Loucy (cell line): Measurements from ENCODE around the gene PRDM7.
"Not testable (repeated sequence)": the region's sequence is repeated elsewhere in the genome, so short reads cannot be mapped to it uniquely, and the experiment has no call there.

Experiments
- H2AFZ ChIP-seq: fragments of 200-600 bp; sonication (generic); 2 replicates; pipeline ENCODE4 v1.6.0; 2016; ENCODE audit warnings: antibody characterized with exemption, mild to moderate bottlenecking, low read length, moderate library complexity
- H3F3A ChIP-seq: fragments of 200-600 bp; 2 replicates; pipeline ENCODE4 v1.6.0; 2016; ENCODE audit warnings: antibody characterized with exemption, low read depth, mild to moderate bottlenecking
- H3K27me3 ChIP-seq: fragments of 200-600 bp; sonication (generic); 2 replicates; pipeline ENCODE4 v1.6.1; 2014; ENCODE audit warnings: low read length, mild to moderate bottlenecking; ENCODE audit not compliant: insufficient read depth, poor library complexity, severe bottlenecking
- H3K36me3 ChIP-seq: fragments of 200-600 bp; sonication (generic); 2 replicates; pipeline ENCODE4 v1.6.1; 2016; ENCODE audit warnings: low read length; ENCODE audit not compliant: insufficient read depth
- H3K4me1 ChIP-seq: fragments of 200-600 bp; sonication (generic); 2 replicates; pipeline ENCODE4 v1.5.1; 2014; ENCODE audit warnings: low read length, mild to moderate bottlenecking; ENCODE audit not compliant: insufficient read depth, poor library complexity, severe bottlenecking
- H3K4me2 ChIP-seq: fragments of 200-600 bp; sonication (generic); 2 replicates; pipeline ENCODE4 v1.6.0; 2014; ENCODE audit warnings: antibody characterized with exemption, low read length, low read depth, mild to moderate bottlenecking; ENCODE audit not compliant: poor library complexity, severe bottlenecking
- H3K4me3 ChIP-seq: fragments of 200-600 bp; sonication (generic); 2 replicates; pipeline ENCODE4 v1.5.1; 2014; ENCODE audit warnings: low read length, mild to moderate bottlenecking, mixed read lengths; ENCODE audit not compliant: poor library complexity, severe bottlenecking
- H3K79me2 ChIP-seq: fragments of 200-600 bp; sonication (generic); 2 replicates; pipeline ENCODE4 v1.6.1; 2014; ENCODE audit warnings: low read length; ENCODE audit not compliant: insufficient read depth
- H3K9ac ChIP-seq: fragments of 200-600 bp; sonication (generic); 2 replicates; pipeline ENCODE4 v1.6.0; 2014; ENCODE audit warnings: mild to moderate bottlenecking, low read depth, low read length, moderate library complexity; ENCODE audit not compliant: poor library complexity, severe bottlenecking
- H3K9me2 ChIP-seq: fragments of 200-600 bp; sonication (generic); replicated peaks from 2 replicates; pipeline ENCODE4 v1.6.1; 2016; ENCODE audit warnings: low read depth, low read length, mixed read lengths
- H3K9me3 ChIP-seq: fragments of 200-600 bp; sonication (generic); 2 replicates; pipeline ENCODE4 v1.6.1; 2014; ENCODE audit warnings: mild to moderate bottlenecking, antibody characterized with exemption, low read length, low read depth; ENCODE audit not compliant: insufficient read depth
- H4K20me1 ChIP-seq: fragments of 200-600 bp; sonication (generic); 2 replicates; pipeline ENCODE4 v1.6.0; 2014; ENCODE audit warnings: antibody characterized with exemption, low read length, mild to moderate bottlenecking; ENCODE audit not compliant: insufficient read depth, poor library complexity, severe bottlenecking
- CTCF ChIP-seq: fragments of 200-600 bp; sonication (generic); conservative IDR thresholded peaks from 2 replicates; pipeline ENCODE4 v1.5.1; 2014; ENCODE audit warnings: mild to moderate bottlenecking, antibody characterized with exemption, low read length
- EZH2phosphoT487 ChIP-seq: fragments of 200-600 bp; IDR thresholded peaks from 2 replicates; pipeline ENCODE4 v1.6.1; 2018; ENCODE audit warnings: antibody characterized with exemption, mild to moderate bottlenecking, moderate library complexity, borderline replicate concordance

The PRDM7 gene

GRCh38 chr16:90061437-90061836, 15.7 kb downstream of the PRDM7 start:
- H3K9me2 ChIP-seq, result no peaks in the 10 kb centered on the region
- H3K4me3 ChIP-seq, result no peak overlapping the region
- H3F3A ChIP-seq, result no peaks in the 10 kb centered on the region
- no peaks in the 10 kb centered on the region for H3K27me3 ChIP-seq
- TF ChIP-seq EZH2phosphoT487 (no peak), CTCF (no peak)
- H3K79me2 ChIP-seq, result no peaks in the 10 kb centered on the region
- no peak overlapping the region for H3K4me2 ChIP-seq
- H3K9me3 ChIP-seq, result no peaks in the 10 kb centered on the region
- no peaks in the 10 kb centered on the region for H4K20me1 ChIP-seq
- no peaks in the 10 kb centered on the region for H3K4me1 ChIP-seq
- H2AFZ ChIP-seq, result no peak overlapping the region
- no peak overlapping the region for H3K9ac ChIP-seq
- no peaks in the 10 kb centered on the region for H3K36me3 ChIP-seq

GRCh38 chr16:90057738-90058173, 19.4 kb downstream of the PRDM7 start:
- H3K4me1 ChIP-seq, result no peaks in the 10 kb centered on the region
- no peaks in the 10 kb centered on the region for H3K9me2 ChIP-seq
- H3K4me2 ChIP-seq, result no peak overlapping the region
- no peaks in the 10 kb centered on the region for H3F3A ChIP-seq
- no peaks in the 10 kb centered on the region; the same call in 1 of the 2 replicates for H3K9me3 ChIP-seq
- no peaks in the 10 kb centered on the region for H3K27me3 ChIP-seq
- no peaks in the 10 kb centered on the region for H3K36me3 ChIP-seq
- H3K9ac ChIP-seq, result no peak overlapping the region
- no peak overlapping the region for H3K4me3 ChIP-seq
- no peaks in the 10 kb centered on the region for H4K20me1 ChIP-seq
- H2AFZ ChIP-seq, result no peak overlapping the region
- TF ChIP-seq CTCF (no peak), EZH2phosphoT487 (no peak)
- H3K79me2 ChIP-seq, result no peaks in the 10 kb centered on the region

GRCh38 chr16:90056521-90056920, 20.6 kb downstream of the PRDM7 start:
- H2AFZ ChIP-seq, H3K9me2 ChIP-seq, H3K27me3 ChIP-seq, H3K36me3 ChIP-seq, H3K4me2 ChIP-seq, H3K4me3 ChIP-seq, H3F3A ChIP-seq, H3K4me1 ChIP-seq, H3K9ac ChIP-seq, H3K79me2 ChIP-seq, H3K9me3 ChIP-seq, H4K20me1 ChIP-seq: not testable (repeated sequence)

DNA sequence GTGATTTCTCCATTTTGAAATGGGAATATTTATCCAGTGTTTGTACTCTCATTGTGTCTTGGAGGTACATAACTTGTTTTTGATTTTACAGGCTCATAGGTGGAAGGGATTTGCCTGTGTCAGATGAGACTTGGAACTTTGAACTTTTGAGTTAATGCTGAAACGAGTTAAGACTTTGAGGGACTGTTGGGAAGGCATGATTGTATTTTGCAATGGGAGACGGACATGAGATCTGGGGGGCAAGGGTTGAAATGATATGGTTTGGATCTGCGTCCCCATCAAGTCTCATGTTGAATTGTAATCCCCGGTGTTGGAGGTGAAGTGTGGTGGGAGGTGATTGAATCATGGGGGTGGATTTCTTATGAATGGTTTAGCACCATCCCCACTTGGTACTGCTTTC, 21.8 kb downstream of the PRDM7 start:
- Histone ChIP-seq H3K4me2 (no peak overlapping the region), H3K36me3 (no peaks in the 10 kb centered on the region), H2AFZ (no peak overlapping the region), H3K9me2 (no peaks in the 10 kb centered on the region), H3K9ac (no peak overlapping the region), H3K27me3 (no peaks in the 10 kb centered on the region), H3K79me2 (no peaks in the 10 kb centered on the region), H4K20me1 (no peaks in the 10 kb centered on the region), H3K4me3 (no peak overlapping the region), H3K9me3 (no peaks in the 10 kb centered on the region; the same call in 1 of the 2 replicates), H3K4me1 (no peaks in the 10 kb centered on the region), H3F3A (no peaks in the 10 kb centered on the region)
- TF ChIP-seq CTCF, result no peak
